Measurements from ENCODE around the gene CHURC1.

CHURC1 gene

GRCh38 chr14:64955297-64955696 lies 41.0 kb downstream of the CHURC1 start:
- FAIRE-seq (no peak), DNase-seq (ENCODE audit: low spot score) (no peak)

- DNase-seq (ENCODE audit: low spot score) (no peak), FAIRE-seq (no peak)
Measured at GRCh38 chr14:64956697-64957406, 42.6 kb downstream of the CHURC1 start.

- no peak for DNase-seq (ENCODE audit: low spot score)
- FAIRE-seq = no peak
Measured at GRCh38 chr14:64958201-64958600, 43.9 kb downstream of the CHURC1 start.

- DNase-seq (ENCODE audit: low spot score) = no peak
- no peak for FAIRE-seq
Measured at GRCh38 chr14:64958743-64959142, 44.5 kb downstream of the CHURC1 start.

DNA sequence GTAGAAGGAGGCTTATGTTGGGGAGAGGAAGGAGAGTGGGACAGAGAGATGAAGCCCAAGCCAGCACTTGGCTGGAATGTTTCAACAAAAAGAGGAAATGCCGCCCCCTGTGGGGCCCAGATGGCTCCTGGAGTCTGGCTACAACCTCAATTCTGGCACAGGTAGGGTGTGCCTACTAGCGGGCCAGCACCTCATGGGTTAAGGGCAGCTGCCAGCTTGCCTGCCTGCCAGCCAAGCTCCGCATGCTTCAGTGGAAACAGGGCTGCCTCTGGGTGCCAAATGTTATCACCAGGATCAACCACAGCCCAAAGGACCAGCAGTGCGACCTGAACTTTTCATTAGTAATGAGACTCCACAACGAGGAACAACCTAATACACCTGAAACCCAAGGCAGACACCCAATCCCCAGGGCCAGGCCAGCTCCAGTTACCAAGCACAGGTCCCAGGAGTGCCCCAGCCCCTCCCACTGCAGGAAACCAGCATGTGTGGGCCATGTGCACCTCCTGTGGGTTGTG lies 46.6 kb downstream of the CHURC1 start:
- DNase-seq (ENCODE audit: low spot score) = no peak
- FAIRE-seq = no peak

DNA sequence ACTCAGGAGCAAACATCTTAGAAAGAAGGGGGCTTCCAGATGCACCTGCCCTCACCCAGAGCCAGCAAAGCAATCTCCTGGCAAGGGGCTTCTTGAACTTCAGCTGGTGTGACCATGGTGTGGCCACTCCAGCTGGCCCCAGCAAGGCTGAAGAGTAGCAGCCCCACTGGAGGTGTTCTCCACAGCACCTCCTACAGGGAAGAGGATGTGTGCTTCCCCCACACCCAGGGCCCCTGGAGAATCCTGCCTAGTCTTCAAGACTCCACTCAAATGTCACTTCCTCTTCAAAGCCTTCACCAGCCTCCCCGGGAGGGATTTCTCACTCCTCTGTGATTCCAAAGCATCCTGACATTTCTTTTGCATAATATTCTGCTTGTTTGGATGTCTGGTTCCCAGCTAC lies 49.4 kb downstream of the CHURC1 start:
- FAIRE-seq (no peak), DNase-seq (ENCODE audit: low spot score) (no peak)

DNA sequence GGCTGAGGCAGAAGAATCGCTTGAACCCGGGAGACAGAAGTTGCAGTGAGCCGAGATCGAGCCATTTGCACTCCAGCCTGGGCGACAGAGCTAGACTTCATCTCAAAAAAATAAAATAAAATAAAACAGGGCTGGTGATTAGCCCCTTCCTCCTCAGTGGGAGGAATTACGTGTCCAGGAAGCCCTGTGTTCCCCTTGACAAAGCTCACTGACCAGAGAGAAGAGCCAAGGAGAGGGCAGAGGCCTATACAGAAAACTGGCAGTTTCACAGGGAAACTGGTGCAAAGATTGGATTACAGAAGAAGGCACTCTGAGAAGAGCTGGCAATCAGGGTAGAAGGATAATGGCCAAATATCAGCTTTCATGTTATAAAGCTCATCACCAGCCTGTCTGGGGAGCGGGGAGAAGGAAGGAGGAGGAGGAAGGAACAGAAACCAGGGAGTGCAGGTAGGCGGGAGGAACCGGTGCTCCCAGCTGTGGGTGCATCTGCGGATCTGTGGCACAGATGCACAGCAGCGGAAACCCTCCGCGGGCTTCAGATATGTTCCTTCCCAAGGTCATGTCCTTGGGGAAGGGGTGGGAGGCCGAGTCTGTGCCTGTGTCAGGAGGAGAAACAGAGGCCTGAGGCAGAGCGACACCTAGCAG lies 51.2 kb downstream of the CHURC1 start:
- no peak for DNase-seq (ENCODE audit: low spot score)
- no peak for FAIRE-seq

- no peak for DNase-seq (ENCODE audit: low spot score)
- no peak for FAIRE-seq
Measured at GRCh38 chr14:64966976-64967375, 52.7 kb downstream of the CHURC1 start.

DNA sequence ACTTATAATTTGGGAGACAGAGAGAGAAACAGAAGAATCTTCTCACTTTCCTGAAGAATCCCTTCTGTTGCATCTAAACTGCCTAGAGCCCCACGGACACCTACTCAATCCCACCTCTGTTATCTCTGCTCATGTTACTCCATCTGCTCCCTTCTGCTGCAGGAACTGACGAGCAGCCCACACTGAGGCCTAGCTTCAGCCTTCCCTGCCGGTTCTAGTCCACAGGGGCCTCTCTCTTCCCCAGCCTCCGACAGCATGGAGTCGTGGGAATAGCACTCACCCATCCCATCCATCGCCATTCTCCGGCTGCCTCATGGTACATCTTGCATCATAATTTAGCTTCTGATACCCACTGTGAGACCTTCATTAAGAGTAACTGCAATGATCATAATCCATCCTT lies 53.9 kb downstream of the CHURC1 start:
- no peak for FAIRE-seq
- DNase-seq (ENCODE audit: low spot score) = no peak

DNA sequence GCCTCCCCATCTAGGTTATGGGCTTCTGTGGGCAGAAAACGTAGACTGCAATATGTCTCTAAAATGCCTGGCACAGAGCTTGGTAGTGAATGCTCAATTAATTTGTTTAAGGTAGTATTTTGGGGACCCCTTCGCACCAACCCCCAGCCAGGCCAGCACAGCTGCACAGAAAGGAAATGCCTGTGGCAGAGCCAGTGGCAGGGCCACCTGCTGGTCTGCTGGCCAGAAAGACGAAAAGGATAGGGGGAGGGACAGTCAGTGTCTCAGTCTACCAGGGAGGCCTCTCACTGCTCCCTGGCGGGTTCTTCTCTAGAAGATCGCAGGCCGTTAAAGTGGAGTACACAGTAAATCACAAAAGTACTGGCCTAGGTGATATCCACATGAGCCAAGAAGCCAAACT lies 54.4 kb downstream of the CHURC1 start:
- no peak for FAIRE-seq
- DNase-seq (ENCODE audit: low spot score) = no peak

GRCh38 chr14:64970041-64970440 lies 55.8 kb downstream of the CHURC1 start:
- no peak for FAIRE-seq
- DNase-seq (ENCODE audit: low spot score) = no peak

- FAIRE-seq = no peak
- no peak for DNase-seq (ENCODE audit: low spot score)
Measured at GRCh38 chr14:64970776-64971477, 56.7 kb downstream of the CHURC1 start.

- no peak for FAIRE-seq
- no peak for DNase-seq (ENCODE audit: low spot score)
Measured at GRCh38 chr14:64971491-64971942, 57.3 kb downstream of the CHURC1 start.

DNA sequence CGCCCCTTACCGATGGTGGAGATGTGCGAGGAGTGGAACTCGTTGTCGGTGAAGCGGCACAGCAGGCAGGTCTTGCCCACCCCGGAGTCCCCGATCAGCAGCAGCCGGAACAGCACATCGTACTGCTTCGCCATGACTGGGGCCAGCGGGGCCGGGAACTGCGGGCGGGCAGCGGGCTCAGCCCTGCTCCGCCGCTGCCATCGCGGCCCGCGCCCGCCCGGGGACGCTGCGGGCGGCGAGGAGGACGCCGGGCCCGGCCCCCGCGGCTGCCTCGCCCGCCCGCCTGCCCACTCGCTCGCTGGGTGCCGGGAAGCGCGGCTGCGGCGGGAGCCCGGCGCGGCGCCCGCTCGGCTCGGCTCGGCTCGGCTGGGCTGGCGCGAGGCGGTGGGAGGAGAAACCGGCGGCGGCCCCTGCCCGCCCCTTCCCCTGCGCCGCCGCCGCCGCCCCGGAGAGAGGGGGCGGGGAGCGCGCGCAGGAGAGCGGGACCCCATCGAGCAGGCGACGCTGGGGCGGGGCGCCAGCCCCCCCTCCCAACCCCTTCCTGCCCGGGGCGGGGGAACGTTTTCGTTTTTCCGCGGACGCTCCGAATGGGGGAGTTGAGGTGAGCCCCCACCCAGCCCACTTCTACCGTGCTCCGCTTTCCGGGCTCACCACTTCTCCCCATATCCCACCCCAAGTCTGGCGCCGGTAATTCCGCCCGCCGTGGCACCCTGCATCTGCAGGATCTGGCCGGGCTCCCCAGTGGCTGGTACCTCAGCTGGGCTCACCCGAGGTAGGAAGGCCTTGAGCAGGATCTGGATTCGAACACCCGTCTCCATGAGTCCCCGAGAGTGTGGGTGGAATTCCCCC lies 57.9 kb downstream of the CHURC1 start, which contains the start of gene RAB15:
RAB15 (minus strand) TSS at position 394 of the 849 bp plus-strand sequence; CDS start at position 134, 260 bp downstream.
- DNase-seq (ENCODE audit: low spot score) = no peak
- no peak for FAIRE-seq

DNA sequence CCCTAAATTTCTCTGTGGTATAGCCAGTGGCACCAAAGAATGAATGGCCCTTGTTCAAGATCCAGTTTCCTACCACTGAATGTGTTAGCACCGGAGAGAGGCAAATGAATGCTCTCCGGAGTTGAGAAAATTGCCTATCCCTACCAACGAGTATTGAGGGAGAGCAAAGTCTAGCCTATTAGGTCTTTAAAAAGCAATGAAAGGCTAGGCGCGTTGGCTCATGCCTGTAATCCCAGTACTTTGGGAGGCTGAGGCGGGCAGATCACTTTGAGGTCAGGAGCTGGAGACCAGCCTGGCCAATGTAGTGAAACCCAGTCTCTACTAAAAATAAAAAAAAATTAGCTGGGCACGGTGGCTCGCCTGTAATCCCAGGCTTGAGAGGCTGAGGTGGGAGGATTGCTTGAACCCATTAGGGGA lies 58.8 kb downstream of the CHURC1 start:
- FAIRE-seq (no peak), DNase-seq (ENCODE audit: low spot score) (no peak)

DNA sequence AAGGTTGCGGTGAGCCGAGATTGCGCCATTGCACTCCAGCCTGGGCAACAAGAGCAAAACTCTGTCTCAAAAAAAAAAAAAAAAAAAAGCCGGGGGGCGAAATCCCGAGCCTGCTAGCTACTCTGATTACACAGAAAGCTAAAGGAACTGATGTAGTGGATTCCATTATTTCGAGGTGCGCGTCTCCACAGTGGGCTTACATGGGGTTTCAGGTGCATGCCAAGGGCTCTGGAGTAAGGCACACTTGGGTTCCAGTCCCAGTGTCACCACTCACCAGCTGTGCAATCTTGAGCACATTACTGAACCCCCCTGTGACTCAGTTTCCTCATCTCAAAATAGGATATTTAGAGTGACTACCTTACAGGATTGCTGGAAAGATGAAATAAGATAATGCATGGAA lies 59.6 kb downstream of the CHURC1 start:
- FAIRE-seq (no peak), DNase-seq (ENCODE audit: low spot score) (no peak)

DNA sequence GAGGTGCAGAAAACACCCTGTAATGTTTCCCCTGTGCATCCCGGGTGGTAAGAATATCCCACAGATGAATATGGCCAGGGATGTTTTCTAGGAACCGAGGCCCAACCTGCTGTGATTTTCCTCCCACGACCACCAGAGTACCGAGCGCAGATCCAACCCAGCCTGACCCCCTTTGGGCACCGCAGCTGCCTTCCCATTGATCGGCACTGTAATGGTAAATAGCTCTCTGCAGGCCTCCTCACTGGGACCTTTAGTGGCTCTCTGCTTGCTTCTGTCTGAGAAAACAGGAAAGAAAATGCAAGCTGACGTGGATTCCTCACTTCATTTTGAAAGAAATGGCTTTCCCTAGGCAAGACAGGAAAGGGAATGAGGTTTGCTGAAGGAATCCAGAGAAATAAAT lies 60.3 kb downstream of the CHURC1 start:
- FAIRE-seq (no peak), DNase-seq (ENCODE audit: low spot score) (no peak)

DNA sequence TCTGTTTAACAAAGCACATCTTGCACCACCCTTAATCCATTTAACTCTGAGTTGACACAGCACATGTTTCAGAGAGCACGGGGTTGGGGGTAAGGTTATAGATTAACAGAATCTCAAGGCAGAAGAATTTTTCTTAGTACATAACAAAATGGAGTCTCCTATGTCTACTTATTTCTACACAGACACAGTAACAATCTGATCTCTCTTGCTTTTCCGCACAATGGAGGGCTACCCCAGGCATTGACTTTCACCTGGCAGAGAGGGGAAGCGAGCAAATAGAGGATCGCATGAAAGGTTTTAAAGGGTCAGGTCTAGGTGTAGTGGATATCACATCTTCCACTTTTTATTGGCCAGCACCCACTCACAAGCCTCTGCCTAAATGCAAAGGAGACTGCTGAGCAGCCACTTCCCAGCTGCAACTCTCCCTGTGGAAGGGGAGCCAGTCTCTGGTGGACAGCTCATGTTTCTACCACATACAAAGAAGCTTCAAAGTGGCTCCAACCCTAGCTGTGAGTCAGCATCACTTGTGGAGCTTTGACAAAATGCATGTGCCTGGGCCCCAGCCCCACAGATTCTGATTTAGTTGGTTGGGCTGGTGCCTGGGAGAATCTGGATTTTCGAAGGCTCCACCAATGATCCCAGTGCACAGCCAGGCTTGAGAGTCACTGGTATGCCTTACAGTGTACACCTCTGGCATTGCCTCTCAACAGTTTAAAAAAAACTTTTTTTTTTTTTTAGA lies 65.2 kb downstream of the CHURC1 start:
- FAIRE-seq (no peak), DNase-seq (ENCODE audit: low spot score) (no peak)

GRCh38 chr14:64983439-64984310 lies 69.4 kb downstream of the CHURC1 start:
- peak; percentile 16 for DNase-seq (ENCODE audit: low spot score)
- FAIRE-seq = no peak
